Hepatocyte (in vitro differentiated cells): ENCODE measurements around the gene RASAL1. TPM values are rescaled to one million over a fixed set of nuclear protein-coding genes. Genes with fewer than 3 reads are reported as not detected.

ENCODE experiments used
- DNase-seq: peaks from one replicate; pipeline ENCODE4 v3.0.0-alpha.2; 2016; ENCODE audit warnings: low spot score
- H2AFZ ChIP-seq: fragments of 200-600 bp; sonication (generic); 2 replicates; pipeline ENCODE4 v1.6.0; 2016; ENCODE audit warnings: antibody characterized with exemption, mild to moderate bottlenecking
- H3K27ac ChIP-seq: fragments of 200-600 bp; sonication (generic); 2 replicates; pipeline ENCODE4 v1.5.1; 2016; ENCODE audit warnings: mild to moderate bottlenecking
- H3K27me3 ChIP-seq: fragments of 200-600 bp; sonication (generic); 2 replicates; pipeline ENCODE4 v1.6.1; 2016
- H3K36me3 ChIP-seq: fragments of 200-600 bp; sonication (generic); replicated peaks from 2 replicates; pipeline ENCODE4 v1.5.1; 2016; ENCODE audit warnings: low read depth; ENCODE audit not compliant: insufficient read depth
- H3K4me1 ChIP-seq: fragments of 200-600 bp; sonication (generic); 2 replicates; pipeline ENCODE4 v1.5.1; 2016; ENCODE audit warnings: mild to moderate bottlenecking, moderate library complexity; ENCODE audit not compliant: insufficient read depth
- H3K4me2 ChIP-seq: fragments of 200-600 bp; sonication (generic); 2 replicates; pipeline ENCODE4 v1.6.0; 2016
- H3K4me3 ChIP-seq: fragments of 200-600 bp; sonication (generic); 2 replicates; pipeline ENCODE4 v1.5.1; 2016; ENCODE audit warnings: mild to moderate bottlenecking
- H3K79me2 ChIP-seq: fragments of 200-600 bp; sonication (generic); 2 replicates; pipeline ENCODE4 v1.6.0; 2017; ENCODE audit warnings: mild to moderate bottlenecking
- H3K9me2 ChIP-seq: fragments of 200-600 bp; sonication (generic); replicated peaks from 2 replicates; pipeline ENCODE4 v1.6.0; 2017; ENCODE audit warnings: mild to moderate bottlenecking; ENCODE audit not compliant: insufficient read depth
- H3K9me3 ChIP-seq: fragments of 200-600 bp; sonication (generic); 2 replicates; pipeline ENCODE4 v1.5.1; 2016; ENCODE audit warnings: low read depth, mild to moderate bottlenecking
- H4K20me1 ChIP-seq: fragments of 200-600 bp; sonication (generic); 2 replicates; pipeline ENCODE4 v1.6.0; 2016; ENCODE audit warnings: mild to moderate bottlenecking; ENCODE audit not compliant: insufficient read depth, poor library complexity, severe bottlenecking
- CTCF ChIP-seq: fragments of 200-600 bp; sonication (generic); IDR thresholded peaks from 2 replicates; pipeline ENCODE4 v1.5.1; 2016; ENCODE audit warnings: antibody characterized with exemption, mild to moderate bottlenecking; ENCODE audit not compliant: poor library complexity
- EZH2 ChIP-seq: fragments of 200-600 bp; sonication (generic); IDR thresholded peaks from 2 replicates; pipeline ENCODE4 v1.6.1; 2016; ENCODE audit warnings: antibody characterized with exemption, mild to moderate bottlenecking, borderline replicate concordance
- EZH2phosphoT487 ChIP-seq: fragments of 200-600 bp; sonication (generic); IDR thresholded peaks from one replicate; pipeline ENCODE4 v1.6.1; 2018; ENCODE audit warnings: antibody characterized with exemption, mild to moderate bottlenecking, low read depth, moderate library complexity; ENCODE audit not compliant: unreplicated experiment, severe bottlenecking
- WGBS: methylation state at CpG from one replicate; pipeline ENCODE4 v1.1.6; 2016; ENCODE audit warnings: low lambda C conversion rate; ENCODE audit errors: missing lambda C conversion rate; 5-methylcytosine and 5-hydroxymethylcytosine counted together
- polyA plus RNA-seq: library from polyadenylated mRNA; unstranded; fragments of >200 nt; fragmentation: Nextera tagmentation; extraction: Ambion mirVana; gene quantifications from 2 replicates; pipeline ENCODE4 v1.2.1, GENCODE V29; 2016
- total RNA-seq: library from RNA; depleted of rRNA; stranded (reverse); fragments of >200 nt; gene quantifications from 2 replicates; pipeline ENCODE4 v1.2.3, GENCODE V29; 2014

RASAL1 gene
- total and polyA plus RNA-seq, 2 experiments from 2014 or later: 0.74 TPM; not detected in 1

GRCh38 chr12:113069751-113070116 lies 65.8 kb downstream of the RASAL1 start:
- H3K36me3 ChIP-seq: no peaks in the 10 kb centered on the region
- no peaks in the 10 kb centered on the region for H3K79me2 ChIP-seq
- H3K9me2 ChIP-seq: no peaks in the 10 kb centered on the region
- DNase-seq: no peak
- WGBS: 92% methylated on average over 6 of the region's 6 CpGs
- TF ChIP-seq CTCF (no peak), EZH2 (no peak), EZH2phosphoT487 (no peak)
- H3K4me3 ChIP-seq: no peak overlapping the region
- no peak overlapping the region for H2AFZ ChIP-seq
- H4K20me1 ChIP-seq: no peaks in the 10 kb centered on the region
- no peaks in the 10 kb centered on the region for H3K9me3 ChIP-seq
- no peak overlapping the region for H3K4me2 ChIP-seq
- H3K27ac ChIP-seq: no peak overlapping the region
- peaks cover 1% of the 10 kb centered on the region for H3K27me3 ChIP-seq
- no peaks in the 10 kb centered on the region for H3K4me1 ChIP-seq

- Histone ChIP-seq H4K20me1 (no peaks in the 10 kb centered on the region), H3K4me2 (no peak overlapping the region), H2AFZ (no peak overlapping the region), H3K27me3 (peaks cover 6% of the 10 kb centered on the region), H3K4me1 (no peaks in the 10 kb centered on the region), H3K4me3 (no peak overlapping the region), H3K27ac (no peak overlapping the region), H3K36me3 (no peaks in the 10 kb centered on the region), H3K79me2 (no peaks in the 10 kb centered on the region), H3K9me3 (no peaks in the 10 kb centered on the region), H3K9me2 (no peaks in the 10 kb centered on the region)
- no peak for DNase-seq
- no peak for TF ChIP-seq CTCF
- no peak for TF ChIP-seq EZH2
- TF ChIP-seq EZH2phosphoT487: no peak
- WGBS: 68% methylated on average over 5 of the region's 5 CpGs
Observed at GRCh38 chr12:113069149-113069548, 66.4 kb downstream of the RASAL1 start.

DNA sequence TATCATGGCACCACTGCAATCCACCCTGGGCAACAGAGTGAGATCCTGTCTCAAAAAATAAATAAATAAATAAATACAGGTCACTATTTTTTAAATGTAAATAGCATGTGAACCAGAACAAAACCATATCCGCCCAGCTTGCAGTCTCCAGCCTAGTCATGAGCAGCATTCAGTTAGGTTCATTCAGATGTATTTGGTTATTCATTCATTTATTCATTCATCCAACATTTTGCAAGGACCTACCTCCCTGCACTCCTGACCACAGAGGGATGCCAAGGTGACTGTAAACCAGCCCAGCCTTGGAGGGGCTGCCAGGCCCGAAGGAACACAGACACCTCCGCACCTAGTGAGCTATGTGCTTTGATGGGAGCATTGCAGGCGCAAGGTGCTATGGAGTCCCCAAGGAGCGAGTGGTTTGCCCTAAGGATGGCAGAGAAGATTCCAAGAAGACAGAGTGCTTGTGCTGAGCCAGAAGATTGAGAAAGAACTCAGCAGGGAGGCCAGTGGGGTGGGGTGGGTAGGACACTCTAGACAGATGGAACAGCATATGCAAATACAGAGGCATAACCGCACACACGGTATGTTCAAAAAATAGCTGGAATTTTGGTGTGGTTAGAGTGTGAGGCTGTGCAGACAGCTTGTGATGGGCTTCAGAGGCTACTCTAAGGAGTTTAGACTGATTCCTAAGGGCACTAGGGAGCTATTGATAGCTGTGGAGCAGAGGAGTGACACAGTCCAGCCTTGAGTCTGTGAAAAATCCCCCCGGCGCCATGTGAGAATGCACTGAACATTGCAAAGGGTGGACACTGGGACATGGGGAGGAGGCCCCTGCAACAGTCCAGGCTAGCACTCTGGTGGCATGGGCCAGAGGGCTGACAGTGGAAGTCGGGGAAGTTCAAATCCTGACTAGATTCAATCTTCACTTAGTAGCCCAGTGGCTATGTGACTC lies 67.3 kb downstream of the RASAL1 start:
- Histone ChIP-seq H3K4me3 (no peak overlapping the region), H3K36me3 (no peaks in the 10 kb centered on the region), H3K9me3 (no peaks in the 10 kb centered on the region), H3K79me2 (no peaks in the 10 kb centered on the region), H2AFZ (no peak overlapping the region), H3K4me2 (no peak overlapping the region), H3K27ac (no peak overlapping the region), H3K4me1 (no peaks in the 10 kb centered on the region), H4K20me1 (no peaks in the 10 kb centered on the region), H3K27me3 (peaks cover 6% of the 10 kb centered on the region), H3K9me2 (no peaks in the 10 kb centered on the region)
- TF ChIP-seq EZH2 (no peak), EZH2phosphoT487 (no peak), CTCF (no peak)
- DNase-seq: no peak
- WGBS: 93% methylated on average over 10 of the region's 10 CpGs
